GM21825 (cell line): ENCODE data around the gene FLNA.

Experiments
- ATAC-seq: cut with Tn5 transposase; IDR thresholded peaks from one replicate; pipeline ENCODE4 v1.9.1; 2021; ENCODE audit warnings: mild to moderate bottlenecking, moderate library complexity; ENCODE audit not compliant: unreplicated experiment

Gene FLNA

GRCh38 chrX:154360155-154360713 is 14.2 kb downstream of the FLNA start:
- ATAC-seq, result no peak

GRCh38 chrX:154359362-154360154 is 14.9 kb downstream of the FLNA start:
- no peak for ATAC-seq

GRCh38 chrX:154358829-154359228 is 15.6 kb downstream of the FLNA start:
- ATAC-seq, result no peak

GRCh38 chrX:154358011-154358410 is 16.4 kb downstream of the FLNA start:
- no peak for ATAC-seq

GRCh38 chrX:154357205-154357604 is 17.2 kb downstream of the FLNA start:
- no peak for ATAC-seq

- ATAC-seq, result no peak
Measured at GRCh38 chrX:154356596-154356995, 17.8 kb downstream of the FLNA start.

GRCh38 chrX:154355776-154356140 is 18.7 kb downstream of the FLNA start:
- ATAC-seq, result no peak

- ATAC-seq, result no peak
Measured at GRCh38 chrX:154355094-154355775, 19.2 kb downstream of the FLNA start.

GRCh38 chrX:154354516-154354915 is 19.9 kb downstream of the FLNA start:
- ATAC-seq, result no peak

GRCh38 chrX:154354013-154354412 is 20.4 kb downstream of the FLNA start:
- ATAC-seq, result no peak

GRCh38 chrX:154353172-154353843 is 21.1 kb downstream of the FLNA start:
- no peak for ATAC-seq

GRCh38 chrX:154352466-154352865 is 22.0 kb downstream of the FLNA start:
- ATAC-seq, result no peak

GRCh38 chrX:154352012-154352401 is 22.4 kb downstream of the FLNA start:
- no peak for ATAC-seq

GRCh38 chrX:154351183-154352011 is 23.0 kb downstream of the FLNA start:
- no peak for ATAC-seq

GRCh38 chrX:154350429-154351182 is 23.8 kb downstream of the FLNA start:
- ATAC-seq, result no peak

- ATAC-seq, result no peak
Measured at GRCh38 chrX:154349979-154350378, 24.5 kb downstream of the FLNA start.

- no peak for ATAC-seq
Measured at GRCh38 chrX:154349359-154349935, 25.0 kb downstream of the FLNA start.

GRCh38 chrX:154348646-154349358 is 25.6 kb downstream of the FLNA start:
- no peak for ATAC-seq

GRCh38 chrX:154348114-154348531 is 26.3 kb downstream of the FLNA start:
- ATAC-seq, result no peak
